Esophagus muscularis mucosa (tissue), 3 donors: ENCODE results near the gene RPL28.

Experiments used
- POLR2A ChIP-seq: fragments of 450-650 bp; IDR thresholded peaks from one replicate; pipeline ENCODE4 v1.6.1; 2017; ENCODE audit warnings: antibody characterized with exemption, moderate library complexity, mild to moderate bottlenecking, low read depth
- POLR2AphosphoS5 ChIP-seq, 2 donors: sonication (generic); formaldehyde crosslinking; IDR thresholded peaks; one replicate each; pipeline ENCODE4 v1.6.1; 2017; ENCODE audit warnings: antibody characterized with exemption in 2 of 2
- TF ChIP-seq, protein P1 (sequence below), 3 experiments: fragments of 200-600 bp in 2 of 3; fragments of 450-650 bp in 1 of 3; sonication (generic) in 2 of 3; IDR thresholded peaks; one replicate each; pipeline ENCODE4 v1.5.1; 2017 to 2019; ENCODE audit warnings: antibody characterized with exemption in 3 of 3, mild to moderate bottlenecking in 2 of 3, moderate library complexity in 1 of 3

DNA sequence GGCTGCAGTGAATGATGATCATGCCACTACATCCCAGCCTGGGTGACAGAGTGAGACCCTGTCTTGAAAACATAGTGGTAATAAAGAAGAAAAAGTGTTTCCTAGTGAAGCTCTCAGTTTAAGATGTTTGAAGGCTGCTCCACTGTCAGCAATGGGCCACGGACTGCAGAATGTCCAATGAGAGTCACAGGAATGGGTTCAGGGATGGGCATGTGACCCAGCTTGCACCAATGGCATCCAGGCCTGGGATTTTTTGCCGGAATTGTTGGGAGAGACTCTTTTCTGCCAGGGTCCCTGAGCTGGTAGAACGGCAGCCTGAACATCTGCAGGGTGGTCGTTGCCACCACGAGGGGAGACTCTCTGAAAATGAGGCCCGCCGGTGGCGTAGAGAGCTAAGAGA, 51.1 kb downstream of the RPL28 start:
- TF ChIP-seq, protein P1, sequence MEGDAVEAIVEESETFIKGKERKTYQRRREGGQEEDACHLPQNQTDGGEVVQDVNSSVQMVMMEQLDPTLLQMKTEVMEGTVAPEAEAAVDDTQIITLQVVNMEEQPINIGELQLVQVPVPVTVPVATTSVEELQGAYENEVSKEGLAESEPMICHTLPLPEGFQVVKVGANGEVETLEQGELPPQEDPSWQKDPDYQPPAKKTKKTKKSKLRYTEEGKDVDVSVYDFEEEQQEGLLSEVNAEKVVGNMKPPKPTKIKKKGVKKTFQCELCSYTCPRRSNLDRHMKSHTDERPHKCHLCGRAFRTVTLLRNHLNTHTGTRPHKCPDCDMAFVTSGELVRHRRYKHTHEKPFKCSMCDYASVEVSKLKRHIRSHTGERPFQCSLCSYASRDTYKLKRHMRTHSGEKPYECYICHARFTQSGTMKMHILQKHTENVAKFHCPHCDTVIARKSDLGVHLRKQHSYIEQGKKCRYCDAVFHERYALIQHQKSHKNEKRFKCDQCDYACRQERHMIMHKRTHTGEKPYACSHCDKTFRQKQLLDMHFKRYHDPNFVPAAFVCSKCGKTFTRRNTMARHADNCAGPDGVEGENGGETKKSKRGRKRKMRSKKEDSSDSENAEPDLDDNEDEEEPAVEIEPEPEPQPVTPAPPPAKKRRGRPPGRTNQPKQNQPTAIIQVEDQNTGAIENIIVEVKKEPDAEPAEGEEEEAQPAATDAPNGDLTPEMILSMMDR (IDR thresholded peaks at IDR 0.05): no peak
- no peak for TF ChIP-seq POLR2AphosphoS5 (IDR thresholded peaks at IDR 0.05)
- TF ChIP-seq POLR2A: no peak
